ENCODE data around the gene KRT25. TPM values are rescaled to one million over a fixed set of nuclear protein-coding genes. Genes with fewer than 3 reads are reported as not detected.

Gene KRT25
- total RNA-seq, 1 experiment from 2014 or later = 0.28 TPM

DNA sequence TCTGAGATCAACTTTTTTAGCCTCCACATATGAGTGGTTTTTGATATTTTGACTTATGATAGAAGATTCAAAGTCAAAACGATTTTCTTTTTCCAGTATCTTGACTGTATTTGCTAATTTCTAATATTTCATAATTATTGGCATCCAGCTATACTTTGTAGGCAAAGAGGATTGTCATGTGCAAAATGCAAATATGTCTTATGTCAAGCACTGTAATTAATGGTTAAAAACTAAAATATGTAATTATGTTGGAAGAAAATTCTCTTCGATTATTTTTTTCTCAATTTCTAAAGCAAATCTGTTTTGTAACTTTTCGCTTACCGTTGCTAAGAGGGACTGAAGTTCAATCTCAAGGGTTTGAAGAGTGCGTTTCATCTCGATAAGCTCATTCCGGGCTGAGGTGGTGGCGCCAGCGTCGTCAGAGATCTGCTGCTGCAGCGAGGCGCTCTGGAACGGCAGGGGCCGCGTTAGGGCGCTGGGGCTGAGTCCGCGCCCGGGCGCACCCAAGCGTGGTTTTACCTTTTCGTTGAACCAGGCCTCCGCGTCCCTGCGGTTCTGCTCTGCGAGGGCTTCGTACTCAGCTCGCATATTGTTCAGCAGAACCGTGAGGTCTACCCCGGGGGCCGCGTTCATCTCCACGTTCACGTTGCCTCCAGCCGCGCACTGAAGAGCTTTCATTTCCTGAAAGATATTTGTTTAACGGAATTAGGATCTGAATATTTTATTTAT lies 24.2 kb upstream of the KRT25 start:
- Histone ChIP-seq H3K27me3 (replicated peaks; ENCODE audit: insufficient read depth, low read depth, low read length, poor library complexity) (no peaks in the 10 kb centered on the region), H3K9me3 (ENCODE audit: low read depth, low read length, poor library complexity, severe bottlenecking) (no peaks in the 10 kb centered on the region), H3K4me3 (ENCODE audit: low read depth, low read length, poor library complexity, severe bottlenecking) (peak overlapping the region; percentile 31), H3K4me1 (ENCODE audit: insufficient read depth, low read length, poor library complexity, severe bottlenecking) (no peaks in the 10 kb centered on the region), H3K27ac (ENCODE audit: low read depth, low read length, poor library complexity, severe bottlenecking) (no peak overlapping the region), H3K36me3 (ENCODE audit: insufficient read depth, low read length, poor library complexity, severe bottlenecking) (no peaks in the 10 kb centered on the region)
- CTCF ChIA-PET = no interaction called here
- peak; percentile 24 for DNase-seq (ENCODE audit: low spot score)
- TF ChIP-seq, protein P1, sequence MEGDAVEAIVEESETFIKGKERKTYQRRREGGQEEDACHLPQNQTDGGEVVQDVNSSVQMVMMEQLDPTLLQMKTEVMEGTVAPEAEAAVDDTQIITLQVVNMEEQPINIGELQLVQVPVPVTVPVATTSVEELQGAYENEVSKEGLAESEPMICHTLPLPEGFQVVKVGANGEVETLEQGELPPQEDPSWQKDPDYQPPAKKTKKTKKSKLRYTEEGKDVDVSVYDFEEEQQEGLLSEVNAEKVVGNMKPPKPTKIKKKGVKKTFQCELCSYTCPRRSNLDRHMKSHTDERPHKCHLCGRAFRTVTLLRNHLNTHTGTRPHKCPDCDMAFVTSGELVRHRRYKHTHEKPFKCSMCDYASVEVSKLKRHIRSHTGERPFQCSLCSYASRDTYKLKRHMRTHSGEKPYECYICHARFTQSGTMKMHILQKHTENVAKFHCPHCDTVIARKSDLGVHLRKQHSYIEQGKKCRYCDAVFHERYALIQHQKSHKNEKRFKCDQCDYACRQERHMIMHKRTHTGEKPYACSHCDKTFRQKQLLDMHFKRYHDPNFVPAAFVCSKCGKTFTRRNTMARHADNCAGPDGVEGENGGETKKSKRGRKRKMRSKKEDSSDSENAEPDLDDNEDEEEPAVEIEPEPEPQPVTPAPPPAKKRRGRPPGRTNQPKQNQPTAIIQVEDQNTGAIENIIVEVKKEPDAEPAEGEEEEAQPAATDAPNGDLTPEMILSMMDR (conservative IDR thresholded peaks at IDR 0.05; ENCODE audit: low read depth, low read length) = no peak
- no peak for TF ChIP-seq EZH2 (IDR thresholded peaks at IDR 0.05; ENCODE audit: borderline replicate concordance, low read depth, low read length, poor library complexity, severe bottlenecking)
- no TSS peak for BruUV-seq (replicated peaks)
- intact Hi-C loops (cut with micrococcal nuclease; ENCODE audit: unreplicated experiment) = no loop called here
- POLR2A ChIA-PET (ENCODE audit: low non-redundant PET) = no interaction called here

DNA sequence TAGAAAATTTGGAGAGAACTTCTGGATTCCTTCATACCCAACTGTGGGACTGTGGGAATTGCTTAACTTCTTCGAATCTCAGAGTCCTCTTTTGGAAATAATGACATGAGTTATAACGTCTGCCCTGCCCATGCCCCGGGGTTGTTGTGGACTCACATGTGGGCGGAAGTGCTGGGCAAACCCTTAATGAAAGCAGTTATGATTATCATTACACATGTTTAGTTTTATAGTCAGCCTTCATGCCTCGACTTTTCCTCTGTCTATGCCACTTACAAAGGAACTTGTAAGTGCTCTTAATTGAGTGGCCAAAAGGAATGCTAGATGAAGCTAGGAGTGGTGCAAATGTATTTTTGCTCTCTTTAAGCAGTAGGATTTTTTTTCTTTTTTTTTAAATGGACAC lies 23.3 kb upstream of the KRT25 start:
- CTCF ChIA-PET = no interaction called here
- Histone ChIP-seq H3K27me3 (replicated peaks; ENCODE audit: insufficient read depth, low read depth, low read length, poor library complexity) (no peaks in the 10 kb centered on the region), H3K9me3 (ENCODE audit: low read depth, low read length, poor library complexity, severe bottlenecking) (no peaks in the 10 kb centered on the region), H3K4me1 (ENCODE audit: insufficient read depth, low read length, poor library complexity, severe bottlenecking) (no peaks in the 10 kb centered on the region), H3K4me3 (ENCODE audit: low read depth, low read length, poor library complexity, severe bottlenecking) (no peak overlapping the region), H3K27ac (ENCODE audit: low read depth, low read length, poor library complexity, severe bottlenecking) (no peak overlapping the region), H3K36me3 (ENCODE audit: insufficient read depth, low read length, poor library complexity, severe bottlenecking) (no peaks in the 10 kb centered on the region)
- intact Hi-C loops (cut with micrococcal nuclease; ENCODE audit: unreplicated experiment) = no loop called here
- TF ChIP-seq, protein P1 (conservative IDR thresholded peaks at IDR 0.05; ENCODE audit: low read depth, low read length) = no peak
- no peak for TF ChIP-seq EZH2 (IDR thresholded peaks at IDR 0.05; ENCODE audit: borderline replicate concordance, low read depth, low read length, poor library complexity, severe bottlenecking)
- POLR2A ChIA-PET (ENCODE audit: low non-redundant PET) = no interaction called here
- no TSS peak for BruUV-seq (replicated peaks)
- no peak for DNase-seq (ENCODE audit: low spot score)

- Histone ChIP-seq H3K9me3 (ENCODE audit: low read depth, low read length, poor library complexity, severe bottlenecking) (no peaks in the 10 kb centered on the region), H3K4me3 (ENCODE audit: low read depth, low read length, poor library complexity, severe bottlenecking) (no peak overlapping the region), H3K36me3 (ENCODE audit: insufficient read depth, low read length, poor library complexity, severe bottlenecking) (no peaks in the 10 kb centered on the region), H3K27ac (ENCODE audit: low read depth, low read length, poor library complexity, severe bottlenecking) (no peak overlapping the region), H3K27me3 (replicated peaks; ENCODE audit: insufficient read depth, low read depth, low read length, poor library complexity) (no peaks in the 10 kb centered on the region), H3K4me1 (ENCODE audit: insufficient read depth, low read length, poor library complexity, severe bottlenecking) (no peaks in the 10 kb centered on the region)
- CTCF ChIA-PET = no interaction called here
- intact Hi-C loops (cut with micrococcal nuclease; ENCODE audit: unreplicated experiment) = no loop called here
- no TSS peak for BruUV-seq (replicated peaks)
- TF ChIP-seq, protein P1 (conservative IDR thresholded peaks at IDR 0.05; ENCODE audit: low read depth, low read length) = no peak
- TF ChIP-seq EZH2 (IDR thresholded peaks at IDR 0.05; ENCODE audit: borderline replicate concordance, low read depth, low read length, poor library complexity, severe bottlenecking) = no peak
- DNase-seq (ENCODE audit: low spot score) = no peak
- POLR2A ChIA-PET (ENCODE audit: low non-redundant PET) = no interaction called here
Measured at GRCh38 chr17:40777971-40778370, 22.8 kb upstream of the KRT25 start.
